MM.1S (cell line): ENCODE data around the gene KCNIP1.

Source experiments
- CTCF ChIP-seq: fragments of 300-600 bp; sonication (generic); IDR thresholded peaks from 2 replicates; pipeline ENCODE4 v1.5.1; 2016; ENCODE audit warnings: antibody characterized with exemption, low read length, mixed read lengths
- EZH2 ChIP-seq: fragments of 300-600 bp; sonication (generic); optimal IDR thresholded peaks from 2 replicates; pipeline ENCODE3; 2017; ENCODE audit warnings: low read depth, mild to moderate bottlenecking, antibody characterized with exemption, low read length, mixed read lengths

DNA sequence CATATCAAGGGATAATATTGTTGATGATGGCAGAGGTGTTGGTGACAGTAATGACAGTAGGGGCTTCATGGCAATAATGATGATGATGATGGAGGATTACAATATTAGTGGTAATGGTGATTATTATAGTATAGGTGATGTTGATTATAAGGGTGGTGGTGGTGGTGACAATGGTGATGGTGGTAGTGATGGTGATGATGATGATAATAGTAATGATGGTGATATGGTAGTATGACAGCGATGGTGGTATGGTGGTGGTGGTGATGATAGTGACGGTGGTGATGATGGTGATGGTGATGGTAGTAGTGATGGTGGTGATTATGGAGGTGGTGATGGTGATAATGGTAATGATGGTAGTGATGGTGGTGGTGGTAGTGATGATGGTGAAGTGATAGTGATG lies 13.6 kb downstream of the KCNIP1 start:
- TF ChIP-seq CTCF (no peak), EZH2 (no peak)
